Choroid plexus epithelial cell (primary cell): ENCODE measurements around the gene TUBE1.
"Not testable (repeated sequence)": the region's sequence is repeated elsewhere in the genome, so short reads cannot be mapped to it uniquely, and the experiment has no call there.

ENCODE experiments used
- DNase-seq: peaks from one replicate; pipeline ENCODE4 v3.0.0-alpha.2; 2010; ENCODE audit warnings: low read depth
- H3K4me3 ChIP-seq: 2 replicates; pipeline ENCODE4 v1.5.1; 2011; ENCODE audit warnings: low read depth, mild to moderate bottlenecking, control low read depth, low read length, moderate library complexity
- TF ChIP-seq, protein P1 (sequence below): conservative IDR thresholded peaks from 2 replicates; pipeline ENCODE4 v1.5.1; 2011; ENCODE audit warnings: low read depth, mild to moderate bottlenecking, control low read depth, inconsistent platforms, low read length, moderate library complexity

Gene TUBE1

GRCh38 chr6:112116221-112116620 lies 28.9 kb upstream of the TUBE1 start:
- no peak overlapping the region for H3K4me3 ChIP-seq
- no peak for DNase-seq
- TF ChIP-seq, protein P1, sequence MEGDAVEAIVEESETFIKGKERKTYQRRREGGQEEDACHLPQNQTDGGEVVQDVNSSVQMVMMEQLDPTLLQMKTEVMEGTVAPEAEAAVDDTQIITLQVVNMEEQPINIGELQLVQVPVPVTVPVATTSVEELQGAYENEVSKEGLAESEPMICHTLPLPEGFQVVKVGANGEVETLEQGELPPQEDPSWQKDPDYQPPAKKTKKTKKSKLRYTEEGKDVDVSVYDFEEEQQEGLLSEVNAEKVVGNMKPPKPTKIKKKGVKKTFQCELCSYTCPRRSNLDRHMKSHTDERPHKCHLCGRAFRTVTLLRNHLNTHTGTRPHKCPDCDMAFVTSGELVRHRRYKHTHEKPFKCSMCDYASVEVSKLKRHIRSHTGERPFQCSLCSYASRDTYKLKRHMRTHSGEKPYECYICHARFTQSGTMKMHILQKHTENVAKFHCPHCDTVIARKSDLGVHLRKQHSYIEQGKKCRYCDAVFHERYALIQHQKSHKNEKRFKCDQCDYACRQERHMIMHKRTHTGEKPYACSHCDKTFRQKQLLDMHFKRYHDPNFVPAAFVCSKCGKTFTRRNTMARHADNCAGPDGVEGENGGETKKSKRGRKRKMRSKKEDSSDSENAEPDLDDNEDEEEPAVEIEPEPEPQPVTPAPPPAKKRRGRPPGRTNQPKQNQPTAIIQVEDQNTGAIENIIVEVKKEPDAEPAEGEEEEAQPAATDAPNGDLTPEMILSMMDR = peak; percentile 13

DNA sequence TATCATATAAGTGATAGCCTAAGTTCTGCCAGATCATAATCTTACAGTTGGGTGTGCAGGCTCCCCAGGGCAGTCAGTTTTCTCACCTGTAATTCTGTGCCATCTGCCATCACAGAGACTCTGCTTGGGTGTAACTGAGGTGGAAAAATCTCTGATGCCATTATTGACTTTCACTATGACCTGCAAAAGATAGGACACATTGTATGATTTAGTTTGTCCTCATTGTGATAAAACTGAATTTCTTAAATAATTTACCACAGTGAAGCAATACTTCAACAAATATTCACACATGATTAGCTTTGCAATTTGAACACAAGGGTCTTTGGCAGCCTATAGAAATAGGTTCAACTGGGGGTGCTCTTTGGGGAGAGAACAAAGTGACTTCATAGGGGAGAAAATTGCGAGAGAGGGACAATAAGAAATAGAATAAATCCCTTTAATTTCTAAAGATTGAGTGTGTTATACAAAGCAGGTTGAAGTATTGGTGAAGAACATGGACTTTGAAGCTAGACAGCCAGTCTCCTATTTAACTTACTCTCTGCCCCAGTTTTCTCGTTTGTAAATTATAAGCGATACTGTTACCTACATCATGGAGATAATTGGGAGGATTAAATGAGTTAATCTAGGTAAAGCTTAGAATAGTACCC lies 27.4 kb upstream of the TUBE1 start:
- TF ChIP-seq, protein P1 = no peak
- no peak for DNase-seq
- H3K4me3 ChIP-seq = no peak overlapping the region

GRCh38 chr6:112113918-112114317 lies 26.6 kb upstream of the TUBE1 start:
- TF ChIP-seq, protein P1 = no peak
- no peak overlapping the region for H3K4me3 ChIP-seq
- DNase-seq = no peak

- no peak for DNase-seq
- TF ChIP-seq, protein P1 = no peak
- no peak overlapping the region for H3K4me3 ChIP-seq
Observed at GRCh38 chr6:112113431-112113830, 26.1 kb upstream of the TUBE1 start.

DNA sequence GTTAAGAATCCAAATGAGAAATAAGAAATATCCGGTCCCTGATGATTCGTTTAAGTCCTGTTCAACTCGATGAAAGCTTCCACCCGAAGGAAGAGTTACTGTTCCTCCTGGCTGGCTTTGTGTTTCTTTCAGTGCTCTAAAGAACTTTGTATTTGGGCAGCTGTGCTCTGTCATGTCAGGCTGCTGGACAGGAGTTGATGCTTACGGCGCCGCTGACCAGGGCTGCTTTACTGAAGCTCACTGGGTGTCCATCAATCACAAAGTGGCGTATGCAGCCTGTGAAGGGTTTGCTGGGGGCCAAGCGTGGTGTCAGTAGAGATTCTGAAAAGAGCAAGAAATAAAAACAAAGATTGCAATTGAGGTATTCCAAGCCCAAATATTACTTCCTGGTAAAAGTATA lies 22.0 kb upstream of the TUBE1 start:
- H3K4me3 ChIP-seq = no peak overlapping the region
- TF ChIP-seq, protein P1 = no peak
- DNase-seq = no peak

- no peak overlapping the region for H3K4me3 ChIP-seq
- TF ChIP-seq, protein P1 = no peak
- DNase-seq = no peak
Observed at GRCh38 chr6:112106562-112106961, 19.3 kb upstream of the TUBE1 start.

DNA sequence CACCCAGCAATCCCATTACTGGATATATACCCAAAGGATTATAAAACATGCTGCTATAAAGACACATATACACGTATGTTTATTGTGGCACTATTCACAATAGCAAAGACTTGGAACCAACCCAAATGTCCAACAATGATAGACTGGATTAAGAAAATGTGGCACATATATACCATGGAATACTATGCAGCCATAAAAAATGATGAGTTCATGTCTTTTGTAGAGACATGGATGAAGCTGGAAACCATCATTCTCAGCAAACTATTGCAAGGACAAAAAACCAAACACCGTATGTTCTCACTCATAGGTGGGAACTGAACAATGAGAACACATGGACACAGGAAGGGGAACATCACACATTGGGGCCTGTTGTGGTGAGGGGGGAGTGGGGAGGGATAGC lies 18.7 kb upstream of the TUBE1 start:
- not testable (repeated sequence) for DNase-seq, H3K4me3 ChIP-seq

DNA sequence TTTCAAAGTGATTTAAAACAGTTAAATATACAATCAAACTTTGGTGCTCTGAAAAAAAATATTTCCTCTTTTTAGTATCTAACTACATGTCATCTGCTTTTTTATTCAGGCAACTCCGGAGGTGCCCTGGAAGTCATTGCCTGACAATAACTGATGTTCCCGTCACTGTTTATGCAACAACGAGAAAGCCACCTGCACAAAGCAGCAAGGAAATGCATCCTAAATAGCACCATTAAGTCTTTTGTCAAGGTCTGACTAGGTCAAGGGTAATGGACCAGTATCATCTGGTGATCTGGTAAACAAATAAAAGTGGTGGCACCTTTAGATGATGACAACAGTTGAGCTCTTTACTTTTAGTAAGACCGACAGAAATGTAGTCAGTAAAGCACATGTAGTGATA lies 13.3 kb upstream of the TUBE1 start:
- H3K4me3 ChIP-seq = no peak overlapping the region
- TF ChIP-seq, protein P1 = no peak
- DNase-seq = no peak
